MG63 (cell line): ENCODE results near the gene CDIPT. TPM values are rescaled to one million over a fixed set of nuclear protein-coding genes. Genes with fewer than 3 reads are reported as not detected.

Experiments
- DNase-seq: peaks from one replicate; pipeline ENCODE4 v3.0.0-alpha.2; 2020
- H3K27me3 ChIP-seq: fragments of 250-450 bp; sonication (Bioruptor Pico); 2 replicates; pipeline ENCODE4 v1.5.1; 2020; ENCODE audit warnings: mild to moderate bottlenecking, moderate library complexity
- H3K36me3 ChIP-seq: fragments of 250-450 bp; sonication (Bioruptor Pico); 2 replicates; pipeline ENCODE4 v1.5.1; 2020; ENCODE audit warnings: mild to moderate bottlenecking, moderate library complexity
- H3K4me3 ChIP-seq: fragments of 250-450 bp; sonication (Bioruptor Pico); 2 replicates; pipeline ENCODE4 v1.5.1; 2020; ENCODE audit warnings: mild to moderate bottlenecking, moderate library complexity
- H3K9me3 ChIP-seq: fragments of 250-450 bp; sonication (Bioruptor Pico); 2 replicates; pipeline ENCODE4 v1.5.1; 2020; ENCODE audit warnings: mild to moderate bottlenecking, moderate library complexity
- total RNA-seq: library from RNA; depleted of rRNA; stranded (reverse); fragments of >200 nt; shearing (Covaris generic); gene quantifications from 2 replicates; pipeline ENCODE4 v1.2.3, GENCODE V29; 2014; ENCODE audit warnings: low replicate concordance; rRNA removed

Gene CDIPT
- total RNA-seq, 1 experiment from 2014 or later = 78.6 TPM

- no peaks in the 10 kb centered on the region for H3K9me3 ChIP-seq
- peak; percentile 74 for DNase-seq
- H3K27me3 ChIP-seq = no peaks in the 10 kb centered on the region
- H3K36me3 ChIP-seq = peaks cover 35% of the 10 kb centered on the region
- peak within 1 kb of the TSS; percentile 53 for H3K4me3 ChIP-seq
These were observed 50.9 kb downstream of the CDIPT start, which contains the start of gene PRRT2 for GRCh38 chr16:29811896-29812665. Gene PRRT2 (plus strand): TSS chr16:29812193. CDS start chr16:29813055, 862 bp downstream.

DNA sequence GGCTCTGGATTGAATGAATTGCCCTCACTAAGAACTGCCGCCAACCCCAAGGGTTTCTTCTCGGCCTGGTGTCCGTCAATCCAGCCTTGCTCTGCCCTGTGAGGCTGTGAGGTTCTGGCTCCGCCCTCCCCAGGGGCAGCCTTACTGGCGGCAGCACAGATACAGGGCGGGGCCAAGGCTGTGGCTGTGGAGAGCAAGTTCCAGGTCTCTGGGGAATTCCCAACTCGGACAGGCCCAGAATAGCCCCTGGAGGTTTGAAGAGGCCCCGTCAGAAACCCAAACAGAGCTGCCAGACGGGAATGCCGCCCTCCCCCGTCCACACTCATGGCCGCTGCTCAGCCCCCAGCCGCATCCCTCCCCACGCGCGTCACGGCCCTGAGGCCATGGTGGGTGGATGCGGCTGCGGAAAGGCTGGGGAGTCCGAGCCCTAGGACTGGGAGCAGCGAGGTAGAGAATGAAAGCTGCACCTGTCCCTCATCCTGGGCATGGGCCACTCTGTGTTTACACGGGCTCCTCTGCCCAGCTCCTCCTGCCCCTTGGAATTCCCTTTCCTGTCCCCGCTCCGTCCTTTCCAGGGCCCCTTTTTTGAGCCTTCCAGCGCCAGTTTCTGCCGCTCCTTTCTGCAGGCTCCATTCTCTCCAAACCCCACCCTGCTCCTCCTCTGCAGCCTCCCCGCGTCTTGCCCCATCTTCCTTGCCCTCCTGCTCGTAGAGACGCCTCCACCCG lies 51.7 kb downstream of the CDIPT start:
- Histone ChIP-seq H3K9me3 (no peaks in the 10 kb centered on the region), H3K4me3 (peak overlapping the region; percentile 53), H3K36me3 (peaks cover 35% of the 10 kb centered on the region), H3K27me3 (no peaks in the 10 kb centered on the region)
- peak; percentile 99 for DNase-seq

DNA sequence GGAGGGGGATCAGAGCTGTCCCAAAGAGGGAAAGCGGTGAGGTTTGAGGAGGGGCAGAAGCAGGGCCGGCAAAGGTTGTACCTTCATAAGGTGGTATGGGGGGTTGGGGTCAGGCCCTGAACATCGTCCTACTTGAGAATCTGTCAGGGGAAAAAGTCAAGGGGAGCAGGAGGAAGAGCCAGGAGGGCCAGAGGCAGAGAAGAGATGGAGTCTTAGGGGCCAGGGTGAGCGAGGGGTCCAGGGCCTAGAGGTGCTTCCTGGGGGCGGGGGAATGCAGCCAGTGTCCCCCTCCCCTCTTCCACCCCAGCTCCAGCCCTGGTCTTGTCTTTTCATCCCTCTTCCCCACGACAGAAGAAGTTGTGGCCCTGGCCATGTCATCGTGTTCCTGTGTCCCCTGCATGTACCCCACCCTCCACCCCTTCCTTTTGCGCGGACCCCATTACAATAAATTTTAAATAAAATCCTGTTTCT lies 52.3 kb downstream of the CDIPT start:
- DNase-seq = no peak
- no peak overlapping the region; the same call in 1 of the 2 replicates for H3K4me3 ChIP-seq
- peaks cover 35% of the 10 kb centered on the region for H3K36me3 ChIP-seq
- H3K27me3 ChIP-seq = no peaks in the 10 kb centered on the region
- H3K9me3 ChIP-seq = no peaks in the 10 kb centered on the region

GRCh38 chr16:29809850-29810698 lies 53.0 kb downstream of the CDIPT start:
- peak; percentile 36 for DNase-seq
- Histone ChIP-seq H3K36me3 (peaks cover 36% of the 10 kb centered on the region), H3K27me3 (no peaks in the 10 kb centered on the region), H3K4me3 (no peak overlapping the region), H3K9me3 (no peaks in the 10 kb centered on the region)

- H3K9me3 ChIP-seq = no peaks in the 10 kb centered on the region
- H3K36me3 ChIP-seq = peaks cover 39% of the 10 kb centered on the region
- no peak for DNase-seq
- no peaks in the 10 kb centered on the region for H3K27me3 ChIP-seq
- peak overlapping the region; percentile 72 for H3K4me3 ChIP-seq
These were observed 53.8 kb downstream of the CDIPT start for GRCh38 chr16:29809031-29809747.

Other genes starting within 250 kb of the CDIPT start
- not detected in 2 replicates for gene SPN, start 200.0 kb downstream of the CDIPT start, total RNA-seq
- 0.36 and 0.64 TPM in 2 replicates for gene QPRT, start 184.0 kb downstream of the CDIPT start, total RNA-seq
- not detected in 2 replicates for gene C16orf54, start 117.2 kb downstream of the CDIPT start, total RNA-seq
- not detected in 2 replicates for gene ZG16, start 85.0 kb downstream of the CDIPT start, total RNA-seq
- 74.9 and 134 TPM in 2 replicates for gene KIF22, start 72.5 kb downstream of the CDIPT start, total RNA-seq
- gene MAZ, start 56.7 kb downstream of the CDIPT start, total RNA-seq = 331 and 420 TPM in 2 replicates
- not detected in 2 replicates for gene PRRT2, start 51.0 kb downstream of the CDIPT start, total RNA-seq
- 90.0 and 113 TPM in 2 replicates for gene PAGR1, start 47.1 kb downstream of the CDIPT start, total RNA-seq
- 77.1 and 147 TPM in 2 replicates for gene MVP, start 42.8 kb downstream of the CDIPT start, total RNA-seq
- 18.0 and 28.5 TPM in 2 replicates for gene SEZ6L2, start 36.3 kb upstream of the CDIPT start, total RNA-seq
- 48.3 and 73.0 TPM in 2 replicates for gene ASPHD1, start 37.3 kb upstream of the CDIPT start, total RNA-seq
- 5.1 and 7.6 TPM in 2 replicates for gene KCTD13, start 63.0 kb upstream of the CDIPT start, total RNA-seq
- 96.9 and 121 TPM in 2 replicates for gene TMEM219, start 98.9 kb upstream of the CDIPT start, total RNA-seq
- 41.3 and 59.4 TPM in 2 replicates for gene TAOK2, start 110.6 kb upstream of the CDIPT start, total RNA-seq
- gene HIRIP3, start 132.4 kb upstream of the CDIPT start, total RNA-seq = 6.5 and 25.9 TPM in 2 replicates
- 97.4 and 290 TPM in 2 replicates for gene INO80E, start 133.0 kb upstream of the CDIPT start, total RNA-seq
- not detected in 2 replicates for gene DOC2A, start 147.8 kb upstream of the CDIPT start, total RNA-seq
- gene C16orf92, start 160.0 kb upstream of the CDIPT start, total RNA-seq = not detected in 2 replicates
- 0.20 TPM in 1 of 2 replicates, not detected in the other for gene TLCD3B, start 168.0 kb upstream of the CDIPT start, total RNA-seq
- 911 and 1,101 TPM in 2 replicates for gene ALDOA, start 202.5 kb upstream of the CDIPT start, total RNA-seq
- gene PPP4C, start 212.8 kb upstream of the CDIPT start, total RNA-seq = 127 and 193 TPM in 2 replicates
- 0.30 TPM in 1 of 2 replicates, not detected in the other for gene TBX6, start 228.7 kb upstream of the CDIPT start, total RNA-seq
- gene YPEL3, start 233.0 kb upstream of the CDIPT start, total RNA-seq = 1.5 and 13.1 TPM in 2 replicates